AG10803 (cell line): Measurements from ENCODE around the gene ZNF18.
A peak's percentile ranks its signal among the peaks of the same experiment; 100 is the strongest.
"Not testable (repeated sequence)": the region's sequence is repeated elsewhere in the genome, so short reads cannot be mapped to it uniquely, and the experiment has no call there.

Source experiments
- DNase-seq: peaks from one replicate; pipeline ENCODE4 v3.0.0; 2010; ENCODE audit warnings: low read depth
- H3K4me3 ChIP-seq: 2 replicates; pipeline ENCODE4 v1.5.1; 2011; ENCODE audit warnings: mild to moderate bottlenecking, low read length, control low read depth
- TF ChIP-seq, protein P1 (sequence below): conservative IDR thresholded peaks from 2 replicates; pipeline ENCODE4 v1.5.1; 2011; ENCODE audit warnings: mild to moderate bottlenecking, low read length, control low read depth, inconsistent platforms

Gene ZNF18

DNA sequence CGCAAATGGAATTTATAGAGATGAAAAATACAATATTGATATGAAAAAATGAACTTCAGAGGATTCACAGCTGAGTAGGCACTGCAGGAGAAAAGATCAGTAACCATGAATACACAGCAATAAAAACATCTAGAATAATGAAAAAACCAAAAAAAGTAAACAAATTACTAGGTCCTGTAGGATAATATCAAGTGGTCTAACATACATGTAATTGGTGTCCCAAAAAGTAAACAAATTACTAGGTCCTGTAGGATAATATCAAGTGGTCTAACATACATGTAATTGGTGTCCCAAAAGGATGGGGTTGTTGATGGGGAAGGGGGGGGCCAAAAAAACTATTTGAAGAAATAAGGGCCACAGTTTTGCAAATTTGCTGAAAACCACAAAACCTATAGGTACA lies 43.4 kb downstream of the ZNF18 start:
- H3K4me3 ChIP-seq = no peak overlapping the region
- TF ChIP-seq, protein P1, sequence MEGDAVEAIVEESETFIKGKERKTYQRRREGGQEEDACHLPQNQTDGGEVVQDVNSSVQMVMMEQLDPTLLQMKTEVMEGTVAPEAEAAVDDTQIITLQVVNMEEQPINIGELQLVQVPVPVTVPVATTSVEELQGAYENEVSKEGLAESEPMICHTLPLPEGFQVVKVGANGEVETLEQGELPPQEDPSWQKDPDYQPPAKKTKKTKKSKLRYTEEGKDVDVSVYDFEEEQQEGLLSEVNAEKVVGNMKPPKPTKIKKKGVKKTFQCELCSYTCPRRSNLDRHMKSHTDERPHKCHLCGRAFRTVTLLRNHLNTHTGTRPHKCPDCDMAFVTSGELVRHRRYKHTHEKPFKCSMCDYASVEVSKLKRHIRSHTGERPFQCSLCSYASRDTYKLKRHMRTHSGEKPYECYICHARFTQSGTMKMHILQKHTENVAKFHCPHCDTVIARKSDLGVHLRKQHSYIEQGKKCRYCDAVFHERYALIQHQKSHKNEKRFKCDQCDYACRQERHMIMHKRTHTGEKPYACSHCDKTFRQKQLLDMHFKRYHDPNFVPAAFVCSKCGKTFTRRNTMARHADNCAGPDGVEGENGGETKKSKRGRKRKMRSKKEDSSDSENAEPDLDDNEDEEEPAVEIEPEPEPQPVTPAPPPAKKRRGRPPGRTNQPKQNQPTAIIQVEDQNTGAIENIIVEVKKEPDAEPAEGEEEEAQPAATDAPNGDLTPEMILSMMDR = no peak
- DNase-seq = no peak

DNA sequence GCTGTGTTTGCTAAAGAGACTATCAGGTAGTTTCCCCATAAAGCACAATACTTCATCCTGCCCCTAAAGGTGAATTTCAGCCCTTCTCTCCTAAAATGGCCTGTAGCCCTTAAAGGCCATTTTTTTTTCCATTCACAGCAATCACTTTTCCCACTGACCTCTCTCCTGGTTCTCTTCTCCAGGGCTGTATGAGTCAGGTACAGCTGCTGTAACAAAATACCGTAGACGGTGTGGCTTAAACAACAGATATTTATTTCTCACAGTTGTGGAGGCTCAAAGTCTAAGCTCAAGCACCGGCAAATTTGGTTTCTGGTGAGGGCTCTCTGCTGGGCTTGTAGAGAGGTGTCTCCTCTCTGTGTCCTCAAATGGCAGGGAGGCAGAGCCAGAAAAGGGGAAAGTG lies 44.7 kb downstream of the ZNF18 start:
- H3K4me3 ChIP-seq = no peak overlapping the region
- DNase-seq = no peak
- TF ChIP-seq, protein P1 = no peak

DNA sequence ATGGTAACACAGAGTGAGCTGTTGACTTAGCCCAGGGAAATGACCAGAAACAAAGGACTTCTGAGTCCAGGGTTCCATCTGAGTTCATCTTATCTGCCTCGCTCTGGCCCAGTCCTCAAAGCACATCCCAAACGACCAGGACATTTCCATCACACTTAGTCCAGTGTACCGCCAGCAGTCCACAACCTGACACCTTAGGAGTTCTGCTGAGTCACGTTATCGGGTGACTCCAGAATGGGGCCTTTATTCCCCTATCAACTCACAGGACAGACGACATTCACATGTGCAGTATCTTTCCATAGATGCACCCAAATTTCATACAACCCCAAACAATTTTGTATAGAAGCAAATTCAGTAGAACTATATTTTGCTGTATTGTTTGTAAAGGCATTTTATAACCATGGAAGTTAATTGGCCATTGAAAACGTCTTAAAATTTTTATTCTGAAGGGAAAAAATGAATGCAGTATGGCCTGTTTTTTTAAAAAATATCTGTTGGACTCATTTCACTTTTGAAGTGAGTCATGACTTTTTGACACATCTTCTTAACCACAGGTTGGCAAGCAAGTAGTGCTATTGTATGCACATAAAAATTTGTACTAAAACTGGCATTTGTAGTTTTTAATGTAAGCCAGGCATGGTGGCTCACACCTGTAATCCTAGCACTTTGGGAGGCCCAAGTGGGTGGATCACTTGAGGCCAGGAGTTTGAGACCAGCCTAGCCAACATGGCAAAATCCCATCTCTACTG lies 46.3 kb downstream of the ZNF18 start:
- DNase-seq = peak; percentile 12
- no peak overlapping the region for H3K4me3 ChIP-seq

DNA sequence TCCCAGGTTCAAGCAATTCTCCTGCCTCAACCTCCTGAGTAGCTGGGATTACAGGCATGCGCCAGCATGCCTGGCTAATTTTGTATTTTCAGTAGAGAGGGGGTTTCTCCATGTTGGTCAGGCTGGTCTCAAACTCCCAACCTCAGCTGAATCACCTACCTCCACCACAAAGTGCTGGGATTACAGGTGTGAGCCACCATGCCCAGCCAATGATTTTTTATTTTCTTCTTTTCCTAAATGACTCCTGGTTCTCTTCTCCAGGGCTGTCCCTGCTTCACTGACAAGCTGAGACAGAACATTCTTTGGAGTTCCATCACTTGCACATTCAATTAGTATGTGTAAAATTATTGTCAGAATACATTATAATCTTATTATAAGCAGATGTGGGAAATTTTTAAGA lies 47.7 kb downstream of the ZNF18 start:
- DNase-seq, H3K4me3 ChIP-seq: not testable (repeated sequence)

More for the DNA sequence above, 46.3 kb downstream of the ZNF18 start:
- TF ChIP-seq, protein P1 = no peak

DNA sequence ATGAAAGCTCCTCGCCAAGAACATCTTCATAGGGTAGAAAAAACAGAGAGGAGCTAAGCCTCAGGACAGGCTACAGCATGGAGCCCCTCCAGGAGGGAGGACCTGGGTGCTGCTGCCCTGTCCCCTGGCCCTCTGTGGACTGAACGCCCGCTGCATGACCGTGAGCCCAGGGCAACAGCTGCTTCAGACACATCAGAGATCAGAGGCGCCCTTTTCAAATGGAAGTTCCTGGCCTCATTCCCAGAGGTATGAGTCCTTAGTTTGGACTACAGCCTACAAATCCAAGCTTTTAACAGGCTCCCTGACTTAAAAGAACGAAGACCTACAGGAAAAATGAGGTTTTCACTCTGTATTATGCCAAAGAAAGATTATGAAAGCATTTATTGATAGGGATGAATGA lies 48.5 kb downstream of the ZNF18 start:
- TF ChIP-seq, protein P1 = no peak
- DNase-seq = peak; percentile 65
- H3K4me3 ChIP-seq = 0 out of 2 replicates have a peak overlapping the region, but pooled peaks have one; percentile 15

DNA sequence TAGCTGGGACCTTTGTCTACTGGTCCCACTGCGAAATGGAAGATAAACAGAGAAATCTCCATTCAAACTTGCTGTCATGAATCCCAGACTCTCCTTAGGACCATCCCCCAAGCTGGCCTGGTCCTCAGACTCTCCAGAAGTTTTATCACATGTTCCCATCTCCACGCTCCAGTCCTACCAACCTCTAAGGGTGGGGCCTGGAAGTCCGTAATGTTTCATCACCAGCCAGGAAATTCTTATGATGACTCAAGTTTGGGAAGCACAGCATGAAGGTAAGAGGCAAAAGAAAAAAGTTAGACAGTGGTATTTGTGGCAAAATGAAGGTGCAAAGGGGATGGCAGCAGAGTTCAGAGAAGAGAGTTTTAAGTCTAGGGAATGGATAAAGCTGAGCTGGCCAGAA lies 52.7 kb downstream of the ZNF18 start:
- TF ChIP-seq, protein P1 = no peak
- no peak overlapping the region for H3K4me3 ChIP-seq
- no peak for DNase-seq

DNA sequence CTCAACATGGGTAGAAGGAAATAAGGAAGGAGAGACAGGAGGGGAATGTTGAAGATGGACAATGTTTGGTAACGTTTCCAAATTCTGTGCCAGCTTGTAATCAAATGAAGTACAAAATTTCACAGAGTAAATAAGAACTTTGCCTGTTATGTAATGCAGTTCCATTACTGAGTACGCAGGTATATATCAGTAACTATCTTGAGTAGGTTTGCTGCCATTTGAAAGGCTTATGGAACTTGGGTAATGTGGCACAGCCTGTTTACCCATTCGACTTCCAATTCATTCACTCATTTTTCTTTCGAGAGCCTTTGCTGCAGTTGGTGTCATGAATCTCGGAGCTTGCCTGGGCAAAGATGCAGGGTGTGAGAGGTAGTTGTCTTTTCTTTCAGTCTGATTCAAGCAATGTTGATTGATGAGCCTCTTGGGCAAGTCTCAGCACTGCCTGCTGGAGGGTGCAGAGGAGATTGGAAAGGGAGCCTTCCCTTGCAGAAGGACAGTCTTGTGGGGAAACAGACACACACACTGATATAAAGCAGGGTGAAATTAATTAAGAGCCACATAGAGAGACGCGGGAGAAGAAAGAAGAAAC lies 53.4 kb downstream of the ZNF18 start:
- DNase-seq = no peak
- TF ChIP-seq, protein P1 = no peak
- H3K4me3 ChIP-seq = no peak overlapping the region

DNA sequence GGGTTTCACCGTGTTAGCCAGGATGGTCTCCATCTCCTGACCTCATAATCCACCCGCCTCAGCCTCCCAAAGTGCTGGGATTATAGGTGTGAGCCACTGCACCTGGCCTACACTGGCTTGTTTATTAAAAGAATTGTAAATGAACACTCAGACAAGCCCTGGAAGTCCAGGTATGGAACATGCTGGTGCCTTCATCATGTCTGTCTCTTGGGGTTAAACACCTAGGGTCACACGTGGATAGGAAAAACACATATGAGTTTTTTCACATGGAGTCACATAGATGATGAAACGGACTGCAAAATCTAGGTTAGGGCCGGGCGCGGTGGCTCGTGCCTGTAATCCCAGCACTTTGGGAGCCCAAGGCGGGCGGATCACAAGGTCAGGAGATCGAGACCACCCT lies 54.2 kb downstream of the ZNF18 start:
- DNase-seq, H3K4me3 ChIP-seq: not testable (repeated sequence)
